ENCODE measurements around the gene RNF224.

DNA sequence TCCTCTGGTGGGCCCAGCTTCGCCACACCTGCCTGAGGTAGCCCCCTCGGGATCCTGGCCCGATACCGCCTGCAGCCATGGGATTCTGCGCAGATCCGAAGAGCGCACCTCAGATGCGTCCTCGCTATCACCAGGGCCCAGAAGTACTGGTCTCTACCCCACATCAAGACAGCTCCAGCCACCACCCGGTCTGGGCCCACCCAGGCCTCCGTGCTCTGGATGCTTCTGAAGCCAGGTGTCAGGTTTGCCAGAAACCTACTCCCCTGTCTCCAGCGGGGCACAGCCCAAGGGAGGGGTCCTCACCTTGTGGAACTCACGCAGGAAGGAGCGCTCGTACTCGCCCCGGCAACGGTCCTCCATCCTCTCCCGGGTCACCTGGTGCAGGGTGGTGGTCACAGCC lies 41.4 kb upstream of the RNF224 start:
- TF ChIP-seq, protein P1, sequence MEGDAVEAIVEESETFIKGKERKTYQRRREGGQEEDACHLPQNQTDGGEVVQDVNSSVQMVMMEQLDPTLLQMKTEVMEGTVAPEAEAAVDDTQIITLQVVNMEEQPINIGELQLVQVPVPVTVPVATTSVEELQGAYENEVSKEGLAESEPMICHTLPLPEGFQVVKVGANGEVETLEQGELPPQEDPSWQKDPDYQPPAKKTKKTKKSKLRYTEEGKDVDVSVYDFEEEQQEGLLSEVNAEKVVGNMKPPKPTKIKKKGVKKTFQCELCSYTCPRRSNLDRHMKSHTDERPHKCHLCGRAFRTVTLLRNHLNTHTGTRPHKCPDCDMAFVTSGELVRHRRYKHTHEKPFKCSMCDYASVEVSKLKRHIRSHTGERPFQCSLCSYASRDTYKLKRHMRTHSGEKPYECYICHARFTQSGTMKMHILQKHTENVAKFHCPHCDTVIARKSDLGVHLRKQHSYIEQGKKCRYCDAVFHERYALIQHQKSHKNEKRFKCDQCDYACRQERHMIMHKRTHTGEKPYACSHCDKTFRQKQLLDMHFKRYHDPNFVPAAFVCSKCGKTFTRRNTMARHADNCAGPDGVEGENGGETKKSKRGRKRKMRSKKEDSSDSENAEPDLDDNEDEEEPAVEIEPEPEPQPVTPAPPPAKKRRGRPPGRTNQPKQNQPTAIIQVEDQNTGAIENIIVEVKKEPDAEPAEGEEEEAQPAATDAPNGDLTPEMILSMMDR (optimal IDR thresholded peaks at IDR 0.05 in 1 of 3, IDR thresholded peaks at IDR 0.05 in 1 of 3, conservative IDR thresholded peaks at IDR 0.05 in 1 of 3; ENCODE audit: extremely low read depth in 1 of 3, insufficient read depth in 2 of 3, low read length in 3 of 3) = no peak
- no peak for TF ChIP-seq EZH2 (IDR thresholded peaks at IDR 0.05; ENCODE audit: low read length)
